Ovary (tissue), 3 donors: ENCODE data around the gene TPCN2.

ENCODE experiments used
- POLR2A ChIP-seq: fragments of 450-650 bp; IDR thresholded peaks from one replicate; pipeline ENCODE4 v1.6.1; 2017; ENCODE audit warnings: antibody characterized with exemption, mild to moderate bottlenecking, moderate library complexity
- TF ChIP-seq, protein P1 (sequence below), 3 donors: fragments of 450-650 bp in 2 of 3; fragments of 200-600 bp in 1 of 3; IDR thresholded peaks; one replicate each; pipeline versions ENCODE4 v1.5.1 to v1.8.0; 2016 to 2022; ENCODE audit warnings: antibody characterized with exemption in 3 of 3, mild to moderate bottlenecking in 1 of 3
- donor health status: DM: no; HTN: no; CAD: no.

DNA sequence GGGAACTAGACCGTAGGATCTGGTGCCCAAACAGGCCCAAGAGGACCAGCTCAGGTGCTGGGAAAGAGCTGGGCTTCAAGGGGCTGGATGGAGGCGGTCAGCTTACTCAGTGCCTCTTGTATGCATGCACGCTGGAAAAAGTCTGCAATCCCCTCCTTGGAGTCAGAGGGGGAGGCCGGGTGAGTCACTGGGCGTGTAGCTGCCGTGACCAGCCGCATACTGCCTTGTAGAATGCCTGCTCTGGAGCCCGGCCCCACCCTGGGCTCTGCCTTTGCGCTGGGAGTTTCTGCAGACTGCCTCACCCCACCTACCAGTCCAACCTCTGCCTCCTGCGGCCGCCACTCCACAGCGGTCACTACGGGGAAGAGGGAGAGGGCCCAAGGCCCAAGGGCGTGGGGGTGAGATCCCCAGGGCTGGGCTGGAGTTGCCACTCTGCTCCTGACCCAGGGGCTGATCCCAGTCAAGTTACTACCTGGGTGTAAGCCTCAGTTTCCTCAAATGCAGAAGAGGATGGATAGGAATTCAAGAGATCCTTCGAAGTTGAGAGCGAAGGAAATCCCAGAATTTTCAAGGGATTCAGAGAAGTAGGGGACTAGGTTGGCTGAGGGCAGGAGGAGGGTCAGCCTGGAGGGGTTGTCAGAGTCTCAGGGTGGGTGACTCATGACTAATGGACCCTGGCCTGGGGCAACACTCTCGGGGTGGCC, 39.8 kb upstream of the TPCN2 start:
- no peak for TF ChIP-seq POLR2A
- TF ChIP-seq, protein P1, sequence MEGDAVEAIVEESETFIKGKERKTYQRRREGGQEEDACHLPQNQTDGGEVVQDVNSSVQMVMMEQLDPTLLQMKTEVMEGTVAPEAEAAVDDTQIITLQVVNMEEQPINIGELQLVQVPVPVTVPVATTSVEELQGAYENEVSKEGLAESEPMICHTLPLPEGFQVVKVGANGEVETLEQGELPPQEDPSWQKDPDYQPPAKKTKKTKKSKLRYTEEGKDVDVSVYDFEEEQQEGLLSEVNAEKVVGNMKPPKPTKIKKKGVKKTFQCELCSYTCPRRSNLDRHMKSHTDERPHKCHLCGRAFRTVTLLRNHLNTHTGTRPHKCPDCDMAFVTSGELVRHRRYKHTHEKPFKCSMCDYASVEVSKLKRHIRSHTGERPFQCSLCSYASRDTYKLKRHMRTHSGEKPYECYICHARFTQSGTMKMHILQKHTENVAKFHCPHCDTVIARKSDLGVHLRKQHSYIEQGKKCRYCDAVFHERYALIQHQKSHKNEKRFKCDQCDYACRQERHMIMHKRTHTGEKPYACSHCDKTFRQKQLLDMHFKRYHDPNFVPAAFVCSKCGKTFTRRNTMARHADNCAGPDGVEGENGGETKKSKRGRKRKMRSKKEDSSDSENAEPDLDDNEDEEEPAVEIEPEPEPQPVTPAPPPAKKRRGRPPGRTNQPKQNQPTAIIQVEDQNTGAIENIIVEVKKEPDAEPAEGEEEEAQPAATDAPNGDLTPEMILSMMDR (IDR thresholded peaks at IDR 0.05) = no peak
